HepG2 (cell line): Measurements from ENCODE around the gene TSHZ1. TPM values are rescaled to one million over a fixed set of nuclear protein-coding genes. Genes with fewer than 3 reads are reported as not detected.

Experiments used
- ATAC-seq: fragments of 200-7000 bp; cut with Tn5 transposase; 3 replicates; pipeline ENCODE4 v1.9.1; 2020; ENCODE audit warnings: mild to moderate bottlenecking, moderate library complexity
- BruUV-seq: library from RNA; stranded (reverse); fragments of 400-500 nt; replicated peaks from 2 replicates; lab custom pipeline; 2021; lab: Mats Ljungman, UMichigan
- CTCF ChIA-PET: fragments of 300-600 bp; formaldehyde crosslinking; extraction: SDS; loops from one replicate; lab custom pipeline; 2021; ENCODE audit warnings: low total read pairs, inconsistent platforms, low intra/inter-chr PET ratio; lab: Yijun Ruan, JAX
- POLR2A ChIA-PET: fragments of 350-600 bp; sonication (Branson Sonifier 250); formaldehyde crosslinking; loops from one replicate; lab custom pipeline; 2020; ENCODE audit warnings: antibody characterized with exemption, inconsistent platforms; lab: Yijun Ruan, JAX
- DNase-seq: peaks from one replicate; pipeline ENCODE4 v3.0.0-alpha.2; 2015; ENCODE audit warnings: low spot score
- FAIRE-seq: peaks from 3 replicates; lab custom pipeline; 2011; peaks lifted over from hg19 to GRCh38; lab: Jason Lieb, UNC
- H2AFZ ChIP-seq: one replicate; pipeline ENCODE4 v1.6.1; 2011; ENCODE audit warnings: low read length, inconsistent platforms
- H3K27ac ChIP-seq: fragments of 300-600 bp; 3 replicates; pipeline ENCODE4 v1.8.0; 2011; ENCODE audit warnings: mixed run types, mild to moderate bottlenecking, mixed read lengths, low read length, inconsistent platforms; ENCODE audit not compliant: insufficient read depth; ENCODE audit errors: extremely low read length
- H3K27me3 ChIP-seq, 2 experiments: fragments of 200-600 bp in 1 of 2; 2 replicates in 1 of 2; 3 replicates in 1 of 2; pipeline versions ENCODE4 v1.6.0 to v1.8.0; 2011; ENCODE audit warnings: low read length in 2 of 2, mild to moderate bottlenecking in 2 of 2, moderate library complexity in 2 of 2, inconsistent platforms in 1 of 2; ENCODE audit not compliant: insufficient read depth in 2 of 2, control insufficient read depth in 1 of 2
- H3K36me3 ChIP-seq, 2 experiments: fragments of 200-600 bp in 1 of 2; replicated peaks in 1 of 2; 2 replicates in 1 of 2; 3 replicates in 1 of 2; pipeline versions ENCODE4 v1.5.1 to v1.8.0; 2011; ENCODE audit warnings: low read length in 2 of 2, inconsistent platforms in 1 of 2; ENCODE audit not compliant: insufficient read depth in 2 of 2, control insufficient read depth in 1 of 2
- H3K4me1 ChIP-seq: 2 replicates; pipeline ENCODE4 v1.5.1; 2012; ENCODE audit warnings: low read length, inconsistent platforms; ENCODE audit not compliant: insufficient read depth
- H3K4me2 ChIP-seq: 2 replicates; pipeline ENCODE4 v1.6.0; 2011; ENCODE audit warnings: low read depth, low read length, inconsistent platforms
- H3K4me3 ChIP-seq, 3 experiments: fragments of 200-600 bp in 1 of 3; sonication (generic), shearing (Covaris generic) in 1 of 3; replicated peaks in 1 of 3; 2 replicates each; pipeline ENCODE4 v1.5.1; 2011 to 2016; ENCODE audit warnings: low read length in 3 of 3, inconsistent platforms in 2 of 3, low read depth in 2 of 3, mild to moderate bottlenecking in 2 of 3, control low read depth in 1 of 3, mixed read lengths in 1 of 3; ENCODE audit not compliant: insufficient read depth in 1 of 3
- H3K79me2 ChIP-seq: one replicate; pipeline ENCODE4 v1.6.1; 2011; ENCODE audit warnings: low read length, inconsistent platforms; ENCODE audit not compliant: insufficient read depth
- H3K9ac ChIP-seq: 2 replicates; pipeline ENCODE4 v1.6.0; 2011; ENCODE audit warnings: mild to moderate bottlenecking, low read depth, low read length, inconsistent platforms; ENCODE audit not compliant: insufficient read depth
- H3K9me3 ChIP-seq: 2 replicates; pipeline ENCODE4 v1.5.1; 2012; ENCODE audit warnings: mild to moderate bottlenecking, low read length
- H4K20me1 ChIP-seq: 2 replicates; pipeline ENCODE4 v1.6.0; 2011; ENCODE audit warnings: inconsistent platforms, mild to moderate bottlenecking, low read length, moderate library complexity; ENCODE audit not compliant: insufficient read depth
- HOXA5 ChIP-seq: sonication (generic); formaldehyde crosslinking; IDR thresholded peaks from 2 replicates; pipeline ENCODE4 v1.4.0; 2020; ENCODE audit warnings: missing genetic modification reagents
- MLX ChIP-seq: IDR thresholded peaks from 2 replicates; pipeline ENCODE4 v1.6.1; 2016
- PHF20 ChIP-seq: sonication (generic); formaldehyde crosslinking; IDR thresholded peaks from 2 replicates; pipeline ENCODE4 v1.5.0; 2020; ENCODE audit warnings: mild to moderate bottlenecking, missing genetic modification reagents
- ZNF20 ChIP-seq: sonication (generic); formaldehyde crosslinking; IDR thresholded peaks from 2 replicates; pipeline ENCODE4 v1.4.0; 2020; ENCODE audit warnings: mild to moderate bottlenecking, moderate library complexity, missing genetic modification reagents
- ZNF431 ChIP-seq: sonication (generic); formaldehyde crosslinking; IDR thresholded peaks from 2 replicates; pipeline ENCODE4 v1.9.0; 2022; ENCODE audit warnings: missing genetic modification reagents, low read depth, mild to moderate bottlenecking, borderline replicate concordance
- ZNF563 ChIP-seq: sonication (generic); formaldehyde crosslinking; IDR thresholded peaks from 2 replicates; pipeline ENCODE4 v1.8.0; 2022; ENCODE audit warnings: mild to moderate bottlenecking, moderate library complexity, missing genetic modification reagents
- ZNF761 ChIP-seq: sonication (generic); formaldehyde crosslinking; conservative IDR thresholded peaks from 2 replicates; pipeline ENCODE4 v1.4.0; 2020; ENCODE audit warnings: mild to moderate bottlenecking, missing genetic modification reagents
- ZNF792 ChIP-seq: IDR thresholded peaks from 2 replicates; pipeline ENCODE4 v1.6.1; 2016
- WGBS: methylation state at CpG from one replicate; pipeline ENCODE4 v1.1.6; 2017; ENCODE audit warnings: low lambda C conversion rate; 5-methylcytosine and 5-hydroxymethylcytosine counted together
- in situ Hi-C: cut with HindIII; loops from 2 replicates; pipeline ENCODE4 v1.10.0; 2017; ENCODE audit warnings: low pct_unique_long_range_greater_than_20kb; ENCODE audit not compliant: extremely low pct_ligation_motif_present
- intact Hi-C: fragments of 100-400 bp; cut with micrococcal nuclease; formaldehyde crosslinking; loops from one replicate; pipeline ENCODE4 v1.10.0; 2022; ENCODE audit not compliant: unreplicated experiment
- polyA plus RNA-seq, 8 experiments: library from polyadenylated mRNA; depleted of rRNA in 3 of 8; stranded (reverse) in 7 of 8; unstranded in 1 of 8; fragments of >200 nt; fragmentation: Illumina TruSeq in 4 of 8; extraction: Trizol in 4 of 8; gene quantifications; 2 replicates each; pipeline versions ENCODE4 v1.2.1 to v1.2.3, GENCODE V29; 2011 to 2016; ENCODE audit warnings: low read depth in 4 of 8, missing spikeins in 1 of 8, mixed read lengths in 1 of 8; ENCODE audit not compliant: insufficient read depth in 1 of 8
- total RNA-seq, 5 experiments: library from RNA; depleted of rRNA; stranded (reverse); fragments of >200 nt; fragmentation: Illumina TruSeq; extraction: Trizol; gene quantifications; 2 replicates each; pipeline ENCODE4 v1.2.3, GENCODE V29; 2016; ENCODE audit warnings: low read depth in 1 of 5

TSHZ1 gene
- total and polyA plus RNA-seq, 2 of the 13 experiments (the other 11 are each of a cell fraction or from before 2014, with no cell fraction given): 2.5 to 2.7 TPM

- TF ChIP-seq ZNF563 (CRISPR knock-in tag) (no peak), ZNF20 (no peak), ZNF431 (CRISPR knock-in tag) (no peak), HOXA5 (CRISPR knock-in tag) (no peak), ZNF761 (CRISPR knock-in tag) (no peak), PHF20 (CRISPR knock-in tag) (no peak), ZNF792 (CRISPR knock-in tag) (no peak)
Measured at GRCh38 chr18:75229437-75229836, 18.8 kb downstream of the TSHZ1 start (continued).

- Histone ChIP-seq H3K27ac (no peak overlapping the region), H3K9ac (no peak overlapping the region), H3K36me3 (0 out of 5 replicates have a peak, but pooled peaks cover 0 to 3% of the 10 kb centered on the region in 2 experiments), H3K4me1 (peaks cover 26% of the 10 kb centered on the region), H3K27me3 (no peaks in the 10 kb centered on the region), H3K9me3 (no peaks in the 10 kb centered on the region), H3K79me2 (peaks cover 5% of the 10 kb centered on the region), H3K4me2 (no peak overlapping the region), H2AFZ (no peak overlapping the region), H4K20me1 (0 out of 2 replicates have a peak, but pooled peaks cover 4% of the 10 kb centered on the region), H3K4me3 (no peak overlapping the region)
- DNase-seq (no peak), FAIRE-seq (no peak), ATAC-seq (no peak)
- 94% methylated on average over 16 of the region's 17 CpGs for WGBS
- BruUV-seq: no TSS peak
- in situ Hi-C loops: no loop called here
- intact Hi-C loops: no loop called here
- ChIA-PET CTCF (no interaction called here), POLR2A (no interaction called here)
- no peak for TF ChIP-seq MLX (CRISPR knock-in tag)
- TF ChIP-seq, all 625 proteins: peak for 0
Measured at GRCh38 chr18:75230163-75231052, 19.8 kb downstream of the TSHZ1 start.
